GM21390 (cell line): ENCODE results near the gene EIF3J.
A peak's percentile ranks its signal among the peaks of the same experiment; 100 is the strongest.
"Not testable (repeated sequence)": the region's sequence is repeated elsewhere in the genome, so short reads cannot be mapped to it uniquely, and the experiment has no call there.

Source experiments
- ATAC-seq: cut with Tn5 transposase; IDR thresholded peaks from one replicate; pipeline ENCODE4 v1.9.1; 2021; ENCODE audit not compliant: unreplicated experiment

The EIF3J gene

DNA sequence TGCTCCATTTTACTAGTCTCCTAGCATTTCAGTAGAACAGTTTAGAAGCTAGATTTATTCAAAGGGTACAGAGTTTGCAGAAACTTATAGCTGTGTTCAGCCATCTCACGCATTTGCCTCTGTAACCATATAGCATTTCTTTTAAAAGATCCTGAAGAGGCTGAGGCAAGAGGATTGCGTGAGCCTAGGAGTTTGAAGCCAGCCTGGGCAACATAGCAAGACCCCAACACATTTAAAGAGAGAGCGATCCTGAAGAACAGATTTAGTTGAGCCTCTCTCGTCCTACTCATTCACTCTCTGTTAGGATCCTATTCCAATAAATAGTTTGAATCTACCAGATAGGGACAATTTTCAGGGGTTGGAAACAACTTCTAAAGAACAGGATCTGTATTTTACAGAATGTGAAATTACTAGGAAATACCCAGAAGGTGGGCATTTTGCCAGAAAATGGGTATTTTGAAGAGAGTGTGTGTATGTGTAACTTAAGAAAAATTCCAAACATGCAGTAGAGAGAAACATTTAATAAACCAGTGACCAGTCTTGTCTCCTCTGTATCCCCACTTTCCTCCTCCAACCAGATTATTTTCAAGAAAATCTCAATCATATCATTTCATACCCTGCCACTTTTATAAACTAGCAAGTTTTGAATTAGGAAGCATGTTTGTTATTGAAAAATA lies 4.5 kb downstream of the EIF3J start:
- ATAC-seq = no peak

GRCh38 chr15:44542596-44542995 lies 5.6 kb downstream of the EIF3J start:
- ATAC-seq = no peak

DNA sequence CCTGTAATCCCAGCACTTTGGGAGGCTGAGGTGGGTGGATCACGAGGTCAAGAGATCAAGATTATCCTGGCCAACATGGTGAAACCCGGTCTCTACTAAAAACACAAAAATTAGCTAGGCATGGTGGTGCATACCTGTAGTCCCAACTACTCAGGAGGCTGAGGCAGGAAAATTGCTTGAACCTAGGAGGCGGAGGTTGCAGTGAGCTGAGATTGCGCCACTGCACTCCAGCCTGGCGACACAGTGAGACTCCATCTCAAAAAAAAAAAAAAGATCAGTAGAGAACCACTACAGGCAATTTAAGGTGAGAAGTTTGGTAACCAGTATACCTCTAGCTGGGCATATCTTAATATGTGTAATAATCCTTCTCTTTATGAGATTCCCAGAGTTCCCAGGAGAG lies 7.8 kb downstream of the EIF3J start:
- ATAC-seq = not testable (repeated sequence)

DNA sequence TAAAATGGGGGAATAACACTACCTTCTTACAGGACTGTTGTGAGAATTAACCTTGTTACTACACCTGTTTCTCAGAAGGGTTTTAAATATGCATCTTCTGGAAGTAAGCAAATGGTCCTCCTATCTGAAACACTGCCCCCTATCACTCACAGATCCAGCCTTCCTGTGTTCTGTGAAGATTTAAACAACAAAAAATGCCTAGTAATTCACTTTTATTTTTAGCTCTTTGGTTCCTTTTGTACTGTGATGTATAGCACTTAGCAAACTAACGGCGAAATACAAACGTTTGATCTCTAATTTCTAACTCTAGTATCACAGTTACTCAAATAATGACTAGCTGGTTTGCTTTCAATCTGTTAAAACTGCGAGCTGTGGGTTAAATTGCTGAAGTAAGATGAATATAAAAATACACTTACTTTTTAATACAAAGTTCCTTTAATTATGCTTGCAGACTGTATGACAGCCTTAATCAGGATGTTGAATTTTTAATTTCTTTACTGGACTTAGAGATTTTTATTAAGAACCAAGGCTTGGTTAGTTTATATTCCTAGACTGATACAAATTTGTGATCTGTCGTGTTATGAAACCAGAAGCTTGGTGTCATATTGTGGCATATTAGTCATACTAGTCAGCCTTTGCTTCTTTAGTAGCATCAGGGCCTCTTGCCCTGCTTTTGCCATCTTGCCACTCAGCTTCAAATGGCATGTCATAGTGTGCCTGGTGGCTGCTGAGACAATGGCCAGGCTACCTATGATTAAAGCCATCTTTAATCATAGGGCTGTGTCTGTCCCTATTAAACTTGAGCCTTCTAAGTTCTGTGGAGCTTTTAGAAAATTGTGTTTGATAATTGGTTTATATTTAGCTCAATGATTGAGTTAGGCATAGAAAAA lies 9.2 kb downstream of the EIF3J start:
- ATAC-seq = peak; percentile 64

- not testable (repeated sequence) for ATAC-seq
Observed at GRCh38 chr15:44549152-44549551, 12.2 kb downstream of the EIF3J start.

GRCh38 chr15:44550256-44550655 lies 13.3 kb downstream of the EIF3J start:
- ATAC-seq = no peak

DNA sequence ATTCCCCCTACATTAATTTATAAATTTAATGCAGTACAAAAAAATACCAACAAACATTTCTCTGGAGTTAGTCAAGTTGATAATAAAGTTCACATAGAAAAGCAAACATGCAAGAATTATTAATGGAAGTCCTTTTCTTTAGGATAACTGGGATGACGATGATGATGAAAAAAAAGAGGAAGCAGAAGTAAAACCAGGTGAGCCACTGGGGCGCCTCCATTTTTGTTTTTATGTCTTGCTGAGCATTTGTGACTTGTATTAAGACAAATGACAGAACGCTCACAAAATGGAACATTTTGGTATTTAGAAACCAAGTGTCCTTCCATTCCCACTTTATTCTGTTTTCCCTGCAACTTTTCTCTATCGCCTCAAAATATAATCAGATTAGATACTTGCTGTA lies 13.8 kb downstream of the EIF3J start:
- no peak for ATAC-seq

DNA sequence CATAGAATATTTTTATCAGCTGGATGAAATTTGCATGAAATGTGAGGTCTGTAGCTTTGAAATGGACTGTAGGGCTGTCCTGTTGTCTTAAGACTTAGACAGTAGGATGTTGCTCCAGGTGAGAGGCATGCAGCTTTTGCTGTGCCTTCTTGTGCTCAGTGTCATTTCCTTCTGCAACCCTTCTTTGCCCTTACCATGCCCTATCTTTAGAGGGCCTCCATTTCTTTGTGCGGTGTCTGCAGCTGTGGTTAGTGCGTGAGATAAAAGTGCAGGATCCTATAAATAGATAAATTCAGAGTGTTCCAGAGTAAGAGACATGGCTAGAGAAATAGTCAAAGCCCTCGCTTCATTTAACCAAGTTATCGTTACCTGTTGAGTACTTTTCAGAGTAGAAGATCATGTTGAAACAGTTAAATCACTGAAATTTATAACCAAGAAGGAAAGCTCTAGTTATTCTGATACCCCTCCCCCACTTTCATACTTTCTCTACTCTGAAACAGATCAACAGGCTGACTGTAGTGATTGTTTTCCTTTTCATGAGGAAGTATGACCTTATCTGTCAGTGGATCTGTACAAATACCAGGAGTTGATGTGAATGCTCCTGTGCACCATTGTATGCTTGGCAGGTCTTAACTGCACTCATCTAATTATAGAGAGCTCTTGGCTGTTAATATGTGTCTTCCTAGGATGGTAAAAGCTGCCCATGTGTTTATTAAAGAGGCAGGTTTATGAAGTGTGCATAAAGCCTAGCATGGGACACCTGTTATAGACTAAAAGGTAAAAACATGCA lies 18.2 kb downstream of the EIF3J start:
- ATAC-seq = no peak

DNA sequence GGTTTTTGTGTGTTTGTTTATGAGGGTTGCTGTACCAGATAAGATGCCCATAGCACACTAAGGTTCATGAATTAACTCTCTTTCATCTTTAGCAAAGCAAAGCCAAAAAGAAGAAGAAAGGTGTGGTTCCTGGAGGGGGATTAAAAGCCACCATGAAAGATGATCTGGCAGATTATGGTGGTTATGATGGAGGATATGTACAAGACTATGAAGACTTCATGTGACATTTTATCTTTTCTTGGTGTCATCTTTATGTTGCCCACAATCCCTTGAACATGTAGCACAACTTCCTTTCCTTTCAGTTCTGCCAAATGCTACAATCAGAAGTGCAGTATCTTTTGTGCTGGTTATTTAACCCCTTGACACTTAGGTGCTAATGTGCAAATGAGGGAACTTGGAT lies 24.0 kb downstream of the EIF3J start:
- not testable (repeated sequence) for ATAC-seq

GRCh38 chr15:44565387-44566154 lies 28.6 kb downstream of the EIF3J start:
- ATAC-seq = no peak

DNA sequence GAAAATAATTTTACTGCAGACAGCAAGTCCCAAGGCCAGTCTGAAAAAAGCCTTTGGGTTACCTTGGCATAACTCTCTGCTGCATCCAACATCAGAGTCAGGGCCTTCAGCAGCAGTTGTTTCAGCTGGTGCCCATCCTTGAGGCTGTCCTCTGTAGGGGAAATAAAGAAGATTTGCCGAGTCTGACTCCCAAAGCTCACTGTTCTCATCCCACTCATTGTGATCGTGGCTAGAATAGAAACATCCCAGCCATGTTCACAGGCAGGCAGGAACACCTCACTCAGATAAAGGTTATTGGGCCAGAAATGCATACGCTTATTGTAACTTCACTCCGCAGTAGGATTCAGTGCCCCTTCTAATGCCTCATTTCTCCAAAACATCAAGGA lies 29.2 kb downstream of the EIF3J start:
- ATAC-seq = no peak

- no peak for ATAC-seq
Observed at GRCh38 chr15:44568338-44568737, 31.4 kb downstream of the EIF3J start.

DNA sequence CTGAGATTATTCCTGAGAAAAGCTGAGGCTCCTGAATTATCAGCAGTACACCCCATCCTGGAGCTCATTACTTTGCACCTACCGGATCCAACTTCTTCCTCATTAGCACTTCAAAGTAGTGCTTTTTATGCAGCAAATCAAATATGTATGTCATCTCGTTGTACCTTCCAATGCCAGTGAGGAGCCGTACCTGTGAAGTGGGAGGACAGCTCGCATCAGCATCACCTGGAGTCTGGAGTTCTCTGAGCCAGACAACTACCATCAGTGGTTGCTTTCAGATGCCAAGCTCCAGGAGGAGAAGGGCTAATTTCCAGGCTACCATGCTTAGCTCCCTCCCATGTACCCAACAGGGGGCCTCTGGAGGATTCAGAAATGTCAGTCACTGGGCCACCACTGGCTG lies 32.4 kb downstream of the EIF3J start:
- ATAC-seq = no peak

DNA sequence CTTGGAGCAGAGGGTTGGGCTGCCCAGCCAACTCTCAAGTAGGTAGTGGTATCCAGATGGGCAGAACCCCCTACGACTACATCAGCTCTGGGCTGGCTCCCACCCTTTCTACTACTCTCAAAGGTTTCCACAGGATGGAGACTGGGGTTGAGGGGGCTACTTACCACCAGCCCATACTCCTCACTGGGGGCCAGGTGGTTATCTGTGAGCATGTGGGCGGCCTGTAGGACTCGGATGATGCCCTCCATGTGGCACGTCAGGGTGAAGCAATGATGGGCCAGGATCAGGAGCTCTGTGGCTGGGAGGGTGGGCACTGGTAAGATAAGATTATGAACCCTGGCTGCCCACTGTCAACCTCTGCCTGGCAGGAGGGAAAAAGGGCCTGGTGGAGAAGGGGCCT lies 33.4 kb downstream of the EIF3J start:
- no peak for ATAC-seq

DNA sequence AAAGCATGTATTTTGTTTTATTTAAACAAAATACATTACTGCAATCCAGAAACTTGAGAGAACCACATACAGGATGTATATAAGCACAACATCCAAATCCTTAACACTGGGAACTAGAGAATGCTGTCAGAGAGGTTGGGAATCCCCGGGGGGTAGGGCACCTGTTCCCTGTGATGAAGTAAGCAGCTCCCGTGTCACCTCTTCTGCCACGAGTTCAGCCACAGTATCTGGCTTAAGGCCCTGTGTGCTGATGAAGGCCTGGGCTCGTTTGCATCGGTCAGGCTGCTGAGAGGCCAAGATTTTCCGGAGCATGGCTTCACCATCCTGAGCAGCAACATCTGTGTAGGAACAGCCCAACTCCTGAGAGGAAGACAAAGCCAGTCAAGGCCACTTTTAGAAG lies 36.4 kb downstream of the EIF3J start:
- no peak for ATAC-seq

DNA sequence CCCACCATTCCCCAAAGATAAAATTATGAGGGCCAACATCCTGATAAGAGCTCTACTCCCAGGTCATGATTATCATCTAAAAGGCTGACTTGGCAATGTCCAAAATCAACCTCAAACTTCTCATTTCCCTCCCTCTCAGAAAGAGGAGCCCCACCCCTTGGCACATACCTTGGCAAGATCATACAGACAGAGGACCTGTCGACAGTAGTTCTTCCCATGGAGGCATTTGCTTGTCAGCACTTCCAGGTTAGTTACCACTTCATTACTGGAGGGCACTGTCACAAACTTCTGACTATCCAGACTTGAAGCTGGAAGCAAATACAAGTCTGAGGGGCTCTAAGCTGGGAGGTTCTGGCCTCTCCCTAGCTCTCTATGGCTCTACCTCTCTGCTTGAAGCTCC lies 37.8 kb downstream of the EIF3J start:
- no peak for ATAC-seq

- no peak for ATAC-seq
Observed at GRCh38 chr15:44580105-44580504, 43.2 kb downstream of the EIF3J start.

GRCh38 chr15:44584162-44584749 lies 47.3 kb downstream of the EIF3J start:
- ATAC-seq = no peak

GRCh38 chr15:44585633-44586032 lies 48.7 kb downstream of the EIF3J start:
- no peak for ATAC-seq

DNA sequence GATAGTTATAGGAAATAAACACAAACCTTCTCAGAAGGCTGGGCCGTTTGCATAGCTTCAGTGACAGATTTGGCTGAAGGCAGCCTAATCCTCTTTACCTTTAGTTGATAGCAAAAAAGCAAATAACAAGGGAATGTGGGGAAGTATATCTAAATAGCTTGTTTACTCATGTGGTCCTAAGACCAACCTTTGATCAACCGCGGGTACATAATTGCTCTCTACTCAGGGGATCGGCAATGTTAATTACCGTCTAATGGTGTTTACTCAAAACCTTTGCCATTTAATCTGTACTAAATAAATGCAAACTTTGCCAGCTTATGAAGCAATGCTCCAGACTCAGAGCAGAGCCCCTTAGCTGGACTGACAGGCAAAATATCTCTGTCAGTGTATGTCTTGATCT lies 51.6 kb downstream of the EIF3J start:
- ATAC-seq = no peak

DNA sequence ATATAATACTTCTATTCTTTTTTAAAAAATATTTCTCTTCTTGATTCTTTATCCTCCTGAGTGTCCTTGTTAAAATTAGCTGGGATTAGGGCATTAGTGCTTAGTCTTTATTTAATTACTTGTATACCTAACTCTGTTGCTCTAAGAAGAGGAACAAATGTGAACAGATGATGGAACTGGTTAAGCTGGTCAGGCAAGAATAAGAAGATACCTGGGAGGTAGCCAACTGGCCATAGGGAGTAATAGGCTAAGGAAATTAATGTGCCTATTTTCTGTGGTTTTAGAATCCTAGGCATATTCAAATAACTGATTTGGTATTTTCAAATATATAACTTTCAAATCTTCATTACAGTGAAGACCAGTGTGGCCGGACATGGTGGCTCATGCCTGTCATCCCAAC lies 54.4 kb downstream of the EIF3J start:
- ATAC-seq = no peak
